SH-SY5Y (cell line): ENCODE measurements around the gene FUZ.

Experiments used
- GATA2 ChIP-seq: IDR thresholded peaks from 2 replicates; pipeline ENCODE4 v1.6.1; 2011; ENCODE audit warnings: mild to moderate bottlenecking, low read depth, low read length
- GATA3 ChIP-seq: IDR thresholded peaks from 2 replicates; pipeline ENCODE4 v1.6.1; 2011; ENCODE audit warnings: low read depth, mild to moderate bottlenecking, low read length, moderate library complexity

DNA sequence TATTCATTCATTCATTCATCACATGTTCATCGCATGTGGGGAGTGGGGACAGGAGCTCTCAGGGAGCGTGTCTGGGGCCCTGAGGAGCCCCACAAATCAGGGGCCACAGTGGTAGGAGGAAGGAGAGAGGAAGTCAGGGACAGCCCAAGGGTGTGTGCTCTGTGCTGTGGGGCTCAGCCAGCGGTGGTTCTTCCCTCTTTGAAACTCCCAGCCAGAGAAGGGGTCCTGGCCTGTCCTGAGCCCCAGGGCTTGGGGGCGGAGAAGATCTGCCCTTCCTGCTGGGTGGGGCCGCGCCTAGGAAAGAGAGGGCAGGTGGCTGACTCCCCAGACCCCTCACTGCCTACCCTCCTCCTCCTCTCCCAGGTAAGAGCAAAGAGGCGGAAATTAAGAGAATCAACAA is 31.7 kb downstream of the FUZ start:
- no peak for TF ChIP-seq GATA2
- TF ChIP-seq GATA3 = no peak
